Activated T-cell treated with anti-CD3 and anti-CD28 coated beads, Interleukin-2, amount 50 U/mL, for 4 hours (primary cell): ENCODE measurements around the gene DNER. TPM values are rescaled to one million over a fixed set of nuclear protein-coding genes. Genes with fewer than 3 reads are reported as not detected.

Experiments
- ATAC-seq, 2 donors: fragments of 200-7000 bp; cut with Tn5 transposase; one replicate each; pipeline ENCODE4 v1.10.0; 2021
- DNase-seq: peaks from one replicate; pipeline ENCODE4 v3.0.0-alpha.2; 2020
- H3K27me3 Mint-ChIP-seq: one replicate; pipeline ENCODE4 v1.8.0; 2021; ENCODE audit warnings: low read depth, mixed read lengths
- H3K36me3 Mint-ChIP-seq: one replicate; pipeline ENCODE4 v1.8.0; 2022; ENCODE audit warnings: mixed read lengths; ENCODE audit not compliant: insufficient read depth
- H3K4me1 Mint-ChIP-seq: one replicate; pipeline ENCODE4 v1.8.0; 2021; ENCODE audit warnings: low read depth, mixed read lengths
- H3K4me3 Mint-ChIP-seq: one replicate; pipeline ENCODE4 v1.8.0; 2021; ENCODE audit warnings: mild to moderate bottlenecking, moderate library complexity, mixed read lengths
- H3K9me3 Mint-ChIP-seq: one replicate; pipeline ENCODE4 v1.8.0; 2021; ENCODE audit warnings: mixed read lengths
- total RNA-seq, 3 donors: library from RNA; stranded (reverse); gene quantifications; one replicate each; pipeline ENCODE4 v1.2.1, GENCODE V29; 2021

DNER gene
- total RNA-seq, 3 donors from 2014 or later: not detected

DNA sequence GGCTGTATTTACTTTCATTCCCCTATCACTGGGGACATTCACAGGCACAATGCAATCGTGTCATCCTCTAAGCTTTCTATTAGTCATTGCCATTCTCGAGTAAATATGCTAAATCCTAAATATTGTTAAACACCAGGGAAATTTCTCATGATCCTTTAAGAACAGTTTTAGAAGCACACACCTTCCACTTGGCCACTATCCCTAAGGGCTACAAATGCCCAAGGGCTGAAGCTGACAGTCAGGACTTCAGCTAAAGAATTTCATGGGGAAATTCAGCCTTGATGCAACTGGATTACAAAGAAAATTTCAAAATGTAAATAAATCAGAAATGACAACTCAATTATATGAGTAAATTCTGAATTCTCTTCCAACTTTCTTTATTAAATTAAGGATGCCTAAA, 280.2 kb downstream of the DNER start:
- no peaks in the 10 kb centered on the region for H3K36me3 Mint-ChIP-seq
- H3K9me3 Mint-ChIP-seq: no peaks in the 10 kb centered on the region
- H3K27me3 Mint-ChIP-seq: no peaks in the 10 kb centered on the region
- ATAC-seq: no peak
- DNase-seq: no peak
- H3K4me3 Mint-ChIP-seq: no peak overlapping the region
- no peaks in the 10 kb centered on the region for H3K4me1 Mint-ChIP-seq

DNA sequence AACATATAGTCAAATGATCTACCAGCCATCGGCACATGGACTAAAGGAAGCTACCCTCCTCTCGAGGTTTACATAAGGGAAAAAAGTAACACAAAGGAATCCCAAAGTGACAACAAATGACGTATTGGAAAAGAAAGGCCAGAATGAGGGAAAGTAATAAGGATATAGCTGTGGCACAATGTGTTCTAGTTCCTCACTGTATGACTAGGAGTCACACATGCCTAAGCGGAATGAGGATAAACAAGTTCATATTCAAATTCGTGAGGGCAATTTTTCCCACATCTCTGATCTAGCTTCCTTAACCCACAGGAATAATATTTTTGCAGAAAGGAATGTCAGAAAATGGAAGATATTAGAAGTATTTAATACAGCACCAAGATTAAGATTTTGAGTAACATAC, 281.0 kb downstream of the DNER start:
- Mint-ChIP-seq H3K9me3 (no peaks in the 10 kb centered on the region), H3K4me3 (no peak overlapping the region), H3K27me3 (no peaks in the 10 kb centered on the region), H3K4me1 (no peaks in the 10 kb centered on the region), H3K36me3 (no peaks in the 10 kb centered on the region)
- no peak for ATAC-seq
- DNase-seq: no peak

DNA sequence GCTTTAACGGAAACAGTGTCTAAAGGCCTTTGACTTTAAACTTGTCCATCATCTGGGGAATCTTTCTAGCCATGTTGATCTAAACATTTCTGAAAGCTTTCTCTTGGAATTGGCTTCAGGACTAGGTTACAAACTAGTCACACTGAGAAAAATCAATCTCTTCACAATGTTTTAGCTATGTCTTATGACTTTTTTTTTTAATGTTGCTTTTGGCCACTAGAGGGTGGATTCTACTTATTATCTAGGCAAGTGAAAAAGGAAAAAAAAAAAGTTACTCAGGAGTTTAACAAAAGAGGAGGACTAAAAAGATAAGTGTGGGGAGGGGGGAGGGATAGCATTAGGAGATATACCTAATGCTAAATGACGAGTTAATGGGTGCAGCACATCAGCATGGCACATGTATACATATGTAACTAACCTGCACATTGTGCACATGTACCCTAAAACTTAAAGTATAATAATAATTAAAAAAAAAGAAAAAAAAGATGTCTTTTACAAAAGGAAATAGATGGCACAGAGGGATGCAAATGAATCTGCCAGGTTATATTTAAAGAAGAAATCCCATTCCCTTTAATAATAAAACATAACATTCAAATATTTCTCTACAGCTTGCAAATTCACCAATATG, 282.9 kb downstream of the DNER start:
- no peak for DNase-seq
- H3K36me3 Mint-ChIP-seq: no peaks in the 10 kb centered on the region
- H3K9me3 Mint-ChIP-seq: no peaks in the 10 kb centered on the region
- H3K4me1 Mint-ChIP-seq: no peaks in the 10 kb centered on the region
- no peaks in the 10 kb centered on the region for H3K27me3 Mint-ChIP-seq
- no peak overlapping the region for H3K4me3 Mint-ChIP-seq
- ATAC-seq: no peak

DNA sequence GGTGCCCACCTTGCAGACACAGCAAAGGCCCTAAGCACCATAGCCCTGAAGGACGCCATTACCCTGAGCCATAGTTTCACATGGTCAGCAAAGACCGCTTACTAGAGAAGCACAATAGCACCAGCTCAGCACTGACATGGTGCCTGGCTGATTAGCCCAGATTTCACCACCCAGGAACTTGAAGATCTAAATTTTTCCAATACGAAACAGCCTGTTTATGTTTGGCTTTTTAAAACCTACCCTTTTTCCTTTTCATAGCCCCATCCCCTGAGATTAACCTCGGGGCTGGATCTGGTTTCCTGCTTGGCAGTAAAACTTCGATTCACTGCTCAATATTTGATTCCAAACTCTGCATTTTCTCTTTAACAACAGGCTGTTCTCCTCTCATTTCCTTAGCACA, 284.8 kb downstream of the DNER start:
- Mint-ChIP-seq H3K9me3 (no peaks in the 10 kb centered on the region), H3K4me1 (no peaks in the 10 kb centered on the region), H3K36me3 (no peaks in the 10 kb centered on the region), H3K4me3 (no peak overlapping the region), H3K27me3 (peaks cover 3% of the 10 kb centered on the region)
- DNase-seq (no peak), ATAC-seq (no peak)

DNA sequence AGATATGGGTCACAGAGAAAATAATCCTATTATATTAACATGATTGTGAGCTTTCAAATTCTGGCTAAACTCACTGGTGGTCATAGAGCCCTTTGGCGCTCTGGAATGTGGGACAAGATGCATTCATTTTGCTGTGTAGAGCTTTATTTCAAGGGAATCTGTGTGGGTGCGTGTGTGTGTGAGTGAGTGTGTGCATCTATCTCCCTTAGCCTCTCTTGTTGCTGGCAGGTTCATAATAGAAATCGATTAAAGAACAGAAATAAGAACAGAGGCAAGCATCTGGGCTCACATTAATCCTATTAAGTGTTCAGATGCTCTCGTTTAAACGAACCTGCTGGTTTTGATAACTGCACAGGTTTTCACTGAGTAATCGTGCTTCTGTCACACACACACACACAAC, 287.9 kb downstream of the DNER start:
- peaks cover 3% of the 10 kb centered on the region for H3K27me3 Mint-ChIP-seq
- H3K4me3 Mint-ChIP-seq: no peak overlapping the region
- H3K4me1 Mint-ChIP-seq: no peaks in the 10 kb centered on the region
- ATAC-seq: no peak
- H3K36me3 Mint-ChIP-seq: no peaks in the 10 kb centered on the region
- H3K9me3 Mint-ChIP-seq: peaks cover 3% of the 10 kb centered on the region
- DNase-seq: no peak

DNA sequence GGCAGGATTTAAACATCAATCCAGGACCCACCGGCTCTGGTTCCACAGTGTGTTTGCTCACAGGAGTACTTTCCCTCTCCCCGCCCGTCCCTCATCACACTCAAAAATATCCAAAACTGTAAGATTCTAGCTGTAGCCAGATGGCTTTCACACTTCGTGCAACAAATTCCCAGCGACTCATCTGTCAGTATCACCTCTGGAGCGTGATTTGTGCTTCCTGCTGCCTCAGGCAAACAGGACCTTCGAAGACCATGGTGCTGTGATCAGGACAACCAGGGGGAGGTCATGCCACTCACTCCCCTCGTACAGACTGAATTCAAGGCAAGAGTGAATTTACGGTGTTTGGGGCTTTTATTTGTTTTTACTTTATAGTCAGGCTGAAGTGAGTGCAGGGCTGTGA, 288.8 kb downstream of the DNER start:
- Mint-ChIP-seq H3K9me3 (peaks cover 3% of the 10 kb centered on the region), H3K36me3 (no peaks in the 10 kb centered on the region), H3K4me3 (no peak overlapping the region), H3K4me1 (no peaks in the 10 kb centered on the region), H3K27me3 (peaks cover 3% of the 10 kb centered on the region)
- ATAC-seq (no peak), DNase-seq (no peak)

DNA sequence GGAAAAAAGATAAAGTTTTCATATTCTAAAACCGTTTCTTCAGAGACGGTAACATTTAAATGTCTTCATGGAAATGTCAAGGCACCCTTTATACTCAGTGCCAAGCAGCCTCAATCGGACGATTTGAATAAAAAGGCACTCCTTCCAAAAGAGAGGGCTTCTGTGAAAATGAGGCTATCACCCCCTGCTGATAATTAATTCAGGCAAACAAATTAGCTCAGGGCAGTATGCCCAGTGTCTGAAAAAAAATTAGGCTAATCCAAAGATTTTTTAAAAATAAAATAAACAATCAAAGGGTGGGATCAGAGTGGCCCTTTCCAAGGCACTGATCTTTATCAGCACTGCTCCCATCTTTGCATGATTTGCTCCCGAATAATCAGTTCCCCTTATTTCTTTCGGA, 292.3 kb downstream of the DNER start:
- ATAC-seq: no peak
- Mint-ChIP-seq H3K9me3 (peaks cover 3% of the 10 kb centered on the region), H3K4me1 (no peaks in the 10 kb centered on the region), H3K4me3 (no peak overlapping the region), H3K27me3 (peaks cover 5% of the 10 kb centered on the region), H3K36me3 (no peaks in the 10 kb centered on the region)
- DNase-seq: no peak

DNA sequence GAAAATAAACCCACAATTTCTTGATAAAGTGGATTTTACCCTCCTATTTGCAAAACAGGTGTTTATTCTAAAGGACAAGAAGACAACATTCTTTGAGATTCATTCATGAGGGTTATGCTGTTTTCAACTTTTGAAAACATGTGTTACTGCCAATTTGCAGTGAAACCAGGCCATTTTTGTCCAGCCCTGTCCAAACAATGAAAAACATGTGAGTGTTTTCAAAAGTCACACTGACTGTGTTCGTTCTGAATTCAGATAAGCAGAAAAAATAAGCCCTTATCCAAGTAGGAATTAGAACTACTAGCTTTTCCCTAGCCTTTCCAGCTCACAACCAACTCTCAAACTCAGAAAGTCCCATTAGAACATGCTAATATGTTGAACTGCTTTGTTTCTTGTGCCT, 295.2 kb downstream of the DNER start:
- DNase-seq (no peak), ATAC-seq (no peak)
- Mint-ChIP-seq H3K9me3 (peaks cover 3% of the 10 kb centered on the region), H3K4me3 (no peak overlapping the region), H3K27me3 (peaks cover 2% of the 10 kb centered on the region), H3K36me3 (no peaks in the 10 kb centered on the region), H3K4me1 (no peaks in the 10 kb centered on the region)

DNA sequence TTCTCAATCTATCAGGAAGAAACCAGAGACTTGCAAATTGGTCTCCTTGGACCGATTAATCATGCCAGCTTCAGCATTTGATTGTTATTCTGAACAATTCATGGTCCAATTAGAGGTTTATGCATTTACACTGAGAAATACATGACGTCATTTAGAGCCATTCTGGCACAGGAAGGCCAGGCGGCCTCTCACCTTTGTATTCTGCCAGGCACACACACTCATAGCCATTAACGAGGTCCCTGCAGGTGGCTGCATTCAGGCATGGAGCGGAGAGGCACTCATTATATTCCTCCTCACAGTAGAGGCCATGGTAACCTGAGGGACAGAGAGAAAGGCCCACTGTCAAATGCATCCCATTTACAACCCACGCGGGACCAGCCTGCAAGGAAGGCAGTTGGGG, 296.4 kb downstream of the DNER start:
- Mint-ChIP-seq H3K27me3 (peaks cover 2% of the 10 kb centered on the region), H3K36me3 (no peaks in the 10 kb centered on the region), H3K9me3 (no peaks in the 10 kb centered on the region), H3K4me3 (no peak overlapping the region), H3K4me1 (no peaks in the 10 kb centered on the region)
- ATAC-seq (no peak), DNase-seq (no peak)

DNA sequence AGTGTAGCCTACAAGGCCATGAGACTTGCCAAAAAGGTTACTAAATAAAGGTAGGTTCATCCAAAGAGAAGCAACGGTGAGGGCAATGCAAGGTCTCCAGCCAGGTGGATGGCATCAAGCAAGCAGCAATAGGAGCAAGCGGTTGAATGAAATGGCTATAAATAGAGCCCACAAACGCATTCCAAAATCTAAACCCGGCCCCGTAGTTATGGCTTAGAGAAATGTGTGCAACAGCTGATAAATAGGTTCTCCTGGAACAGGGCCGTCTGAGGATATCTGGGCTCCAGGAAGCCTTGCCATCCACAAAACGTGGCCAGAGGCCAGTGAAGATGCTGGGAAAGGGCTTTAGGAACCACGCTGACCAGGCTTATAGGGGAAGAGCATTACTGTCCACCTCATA, 297.2 kb downstream of the DNER start:
- Mint-ChIP-seq H3K36me3 (no peaks in the 10 kb centered on the region), H3K4me3 (no peak overlapping the region)
- ATAC-seq: no peak

DNA sequence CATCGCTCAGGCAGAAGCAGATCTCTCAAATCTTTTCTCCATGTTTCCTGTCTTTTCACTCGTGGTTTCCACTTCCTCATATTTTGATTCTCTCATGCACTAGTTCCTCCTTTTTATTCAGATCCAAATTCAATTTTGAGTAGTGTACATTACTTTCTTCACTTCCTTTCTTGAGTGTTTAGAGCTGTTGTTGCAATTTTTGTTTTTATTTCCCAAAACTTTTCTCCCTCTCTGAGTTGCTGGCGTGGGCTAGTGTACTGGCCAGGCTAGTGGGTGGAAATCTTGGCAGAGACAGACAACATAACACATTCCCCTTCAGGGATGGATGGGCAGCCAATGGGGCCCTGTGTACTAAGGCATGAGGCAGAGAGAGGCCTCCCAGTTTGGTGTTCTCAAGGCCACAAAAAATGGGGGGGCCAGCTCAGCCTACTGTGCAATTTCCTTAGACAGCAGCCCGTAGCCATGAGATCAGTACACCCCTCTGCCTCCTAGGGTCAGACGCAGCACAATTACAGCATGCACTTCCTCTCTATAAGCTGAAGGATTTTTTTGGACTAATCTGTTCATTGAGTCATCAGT, 298.1 kb downstream of the DNER start:
- Mint-ChIP-seq H3K4me1 (no peaks in the 10 kb centered on the region), H3K4me3 (no peak overlapping the region), H3K9me3 (no peaks in the 10 kb centered on the region), H3K36me3 (no peaks in the 10 kb centered on the region), H3K27me3 (peaks cover 2% of the 10 kb centered on the region)
- ATAC-seq (no peak), DNase-seq (no peak)

More for the DNA sequence above, 297.2 kb downstream of the DNER start:
- Mint-ChIP-seq H3K9me3 (no peaks in the 10 kb centered on the region), H3K27me3 (peaks cover 2% of the 10 kb centered on the region), H3K4me1 (no peaks in the 10 kb centered on the region)
- DNase-seq: no peak

DNA sequence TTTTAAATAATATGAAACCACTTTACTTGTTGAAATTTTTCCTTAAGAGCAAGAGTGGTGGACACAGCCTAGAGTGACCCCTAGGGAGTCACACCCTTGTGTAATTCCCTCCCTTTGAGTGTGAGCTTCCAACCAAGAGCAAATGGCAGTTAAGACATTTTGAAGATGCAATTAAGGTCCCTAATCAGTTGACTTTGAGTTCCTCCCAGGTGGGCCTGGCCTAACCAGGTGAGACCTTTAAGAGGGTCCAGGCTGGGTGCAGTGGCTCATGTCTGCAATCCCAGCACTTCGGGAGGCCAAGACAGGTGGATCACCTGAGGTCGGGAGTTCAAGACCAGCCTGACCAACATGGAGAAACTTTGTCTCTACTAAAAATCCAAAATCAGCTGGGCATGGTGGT, 299.7 kb downstream of the DNER start:
- Mint-ChIP-seq H3K36me3 (no peaks in the 10 kb centered on the region), H3K27me3 (peaks cover 2% of the 10 kb centered on the region), H3K9me3 (no peaks in the 10 kb centered on the region), H3K4me1 (no peaks in the 10 kb centered on the region), H3K4me3 (no peak overlapping the region)
- ATAC-seq (no peak), DNase-seq (no peak)

DNA sequence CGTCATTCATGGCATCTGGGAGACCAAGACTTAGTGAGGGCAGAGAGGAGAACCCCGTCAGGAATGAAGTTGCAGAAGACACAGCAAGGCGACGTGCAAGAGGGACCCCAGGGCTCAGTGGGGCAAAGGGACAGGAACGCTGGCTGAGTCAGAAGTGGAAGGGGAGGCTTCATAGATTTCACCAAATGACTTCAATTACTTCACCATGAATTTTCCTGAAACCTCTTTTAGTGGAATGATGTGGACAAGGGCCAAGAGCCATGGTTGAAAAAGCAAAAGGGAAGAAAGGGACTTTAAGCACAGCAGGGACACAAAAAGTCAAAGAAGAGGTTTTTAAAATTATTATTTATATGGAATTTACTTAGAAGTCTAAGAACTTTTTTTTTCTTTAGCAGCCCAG, 301.7 kb downstream of the DNER start:
- Mint-ChIP-seq H3K36me3 (no peaks in the 10 kb centered on the region), H3K27me3 (peaks cover 2% of the 10 kb centered on the region), H3K4me3 (no peak overlapping the region), H3K9me3 (no peaks in the 10 kb centered on the region), H3K4me1 (no peaks in the 10 kb centered on the region)
- ATAC-seq (no peak), DNase-seq (no peak)

DNA sequence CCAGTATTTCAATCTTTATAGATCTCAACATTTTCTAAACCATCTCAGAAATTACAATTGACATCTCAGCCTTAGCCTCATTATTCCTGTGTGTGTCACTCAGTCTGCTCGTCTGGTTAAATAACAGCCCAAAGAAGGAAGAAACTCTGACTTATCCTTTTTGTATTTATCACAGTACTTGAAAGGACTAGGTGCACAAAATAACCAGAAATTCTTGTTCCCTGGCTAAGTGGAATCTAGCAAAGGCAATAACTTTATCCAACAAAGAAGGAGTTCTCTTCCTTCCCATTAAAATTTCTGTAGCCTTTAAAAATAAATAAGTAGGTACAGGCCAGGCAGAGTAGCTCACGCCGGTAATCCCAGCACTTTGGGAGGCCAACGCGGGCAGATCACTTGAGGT, 303.4 kb downstream of the DNER start:
- Mint-ChIP-seq H3K27me3 (no peaks in the 10 kb centered on the region), H3K4me3 (no peak overlapping the region)
- ATAC-seq: no peak

DNA sequence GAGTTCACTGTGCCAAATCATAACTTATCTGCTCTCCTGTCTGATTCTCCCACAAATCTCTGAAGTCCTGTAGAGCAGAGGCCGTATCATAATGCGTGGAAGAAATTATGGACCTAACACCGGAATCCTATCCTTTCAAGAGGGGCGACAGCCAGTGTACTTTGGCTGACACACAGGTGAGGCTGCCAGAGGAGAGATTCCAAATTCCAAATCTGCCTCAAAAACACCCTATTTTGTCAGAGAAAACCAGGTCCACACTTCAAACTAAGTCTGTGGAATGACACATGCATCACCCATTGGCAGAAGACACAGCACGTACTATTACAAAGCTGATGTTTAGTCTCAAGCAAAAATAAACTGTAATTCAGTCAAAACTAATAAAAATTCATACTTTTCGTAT, 304.1 kb downstream of the DNER start:
- no peaks in the 10 kb centered on the region for H3K9me3 Mint-ChIP-seq
- no peak for ATAC-seq
- DNase-seq: no peak
- H3K4me1 Mint-ChIP-seq: no peaks in the 10 kb centered on the region
- no peaks in the 10 kb centered on the region for H3K36me3 Mint-ChIP-seq
- H3K4me3 Mint-ChIP-seq: no peak overlapping the region
- H3K27me3 Mint-ChIP-seq: no peaks in the 10 kb centered on the region

More for the DNA sequence above, 303.4 kb downstream of the DNER start:
- Mint-ChIP-seq H3K4me1 (no peaks in the 10 kb centered on the region), H3K36me3 (no peaks in the 10 kb centered on the region), H3K9me3 (no peaks in the 10 kb centered on the region)
- DNase-seq: no peak
